Measurements from ENCODE around the gene ZNF442.
"Not testable (repeated sequence)": the region's sequence is repeated elsewhere in the genome, so short reads cannot be mapped to it uniquely, and the experiment has no call there.

The ZNF442 gene

GRCh38 chr19:12330340-12330739 lies 35.1 kb downstream of the ZNF442 start:
- DNase-seq (no peak), ATAC-seq (no peak)

GRCh38 chr19:12325690-12326089 lies 39.8 kb downstream of the ZNF442 start:
- ATAC-seq (no peak), DNase-seq (no peak)

GRCh38 chr19:12318782-12319413 lies 46.6 kb downstream of the ZNF442 start:
- ATAC-seq (no peak), DNase-seq (no peak)

GRCh38 chr19:12314553-12314952 lies 50.9 kb downstream of the ZNF442 start:
- ATAC-seq (no peak), DNase-seq (no peak)

- not testable (repeated sequence) for ATAC-seq, DNase-seq
Observed at GRCh38 chr19:12308891-12309290, 56.6 kb downstream of the ZNF442 start.
